WERI-Rb-1 (cell line): Measurements from ENCODE around the gene RFX4.
A peak's percentile ranks its signal among the peaks of the same experiment; 100 is the strongest.

Experiments used
- DNase-seq: peaks from one replicate; pipeline ENCODE4 v3.0.0-alpha.2; 2020
- H3K27ac ChIP-seq: fragments of 250-450 bp; sonication (Bioruptor Pico); 2 replicates; pipeline ENCODE4 v1.5.1; 2020; ENCODE audit warnings: mild to moderate bottlenecking, moderate library complexity
- H3K27me3 ChIP-seq: fragments of 250-450 bp; sonication (Bioruptor Pico); 2 replicates; pipeline ENCODE4 v1.5.1; 2021; ENCODE audit warnings: mild to moderate bottlenecking, low read depth, moderate library complexity; ENCODE audit not compliant: insufficient read depth, severe bottlenecking
- H3K36me3 ChIP-seq: fragments of 250-450 bp; sonication (Bioruptor Pico); 2 replicates; pipeline ENCODE4 v1.5.1; 2020; ENCODE audit warnings: mild to moderate bottlenecking, moderate library complexity
- H3K4me3 ChIP-seq: 2 replicates; pipeline ENCODE4 v1.5.1; 2011; ENCODE audit warnings: low read depth, mild to moderate bottlenecking, control low read depth, low read length
- H3K9me3 ChIP-seq: fragments of 250-450 bp; sonication (Bioruptor Pico); 2 replicates; pipeline ENCODE4 v1.5.1; 2021; ENCODE audit warnings: mild to moderate bottlenecking, moderate library complexity; ENCODE audit not compliant: severe bottlenecking
- CTCF ChIP-seq: IDR thresholded peaks from 2 replicates; pipeline ENCODE4 v1.5.1; 2011; ENCODE audit warnings: low read depth, mild to moderate bottlenecking, control low read depth, inconsistent platforms, low read length

RFX4 gene

GRCh38 chr12:106769546-106769945, 186.7 kb downstream of the RFX4 start:
- H3K27me3 ChIP-seq, result no peaks in the 10 kb centered on the region
- no peak overlapping the region for H3K4me3 ChIP-seq
- TF ChIP-seq CTCF, result no peak

DNA sequence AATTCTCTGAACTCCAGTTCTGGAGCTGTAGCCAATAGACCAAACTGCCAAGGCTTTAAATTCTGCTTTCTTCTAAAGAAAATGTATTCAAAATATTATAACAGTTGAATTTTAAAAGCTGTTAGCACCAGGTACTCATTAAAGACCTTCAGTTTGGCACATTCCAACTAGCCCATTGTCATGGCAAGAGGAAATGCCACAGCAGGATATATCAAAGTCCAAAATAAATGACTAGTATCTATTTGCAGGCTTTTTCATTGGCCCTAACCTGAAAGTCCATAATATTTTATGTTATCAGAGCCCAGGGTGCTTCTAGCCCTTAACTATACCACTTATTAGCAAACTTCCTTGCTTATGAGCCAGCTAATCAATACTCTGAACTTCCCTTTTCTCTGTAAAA, 188.6 kb downstream of the RFX4 start:
- no peaks in the 10 kb centered on the region for H3K36me3 ChIP-seq
- no peak for DNase-seq
- no peaks in the 10 kb centered on the region for H3K9me3 ChIP-seq
- H3K4me3 ChIP-seq, result no peak overlapping the region
- H3K27ac ChIP-seq, result no peak overlapping the region
- TF ChIP-seq CTCF, result no peak
- H3K27me3 ChIP-seq, result no peaks in the 10 kb centered on the region

More at GRCh38 chr12:106769546-106769945, 186.7 kb downstream of the RFX4 start:
- Histone ChIP-seq H3K27ac (no peak overlapping the region), H3K36me3 (no peaks in the 10 kb centered on the region), H3K9me3 (no peaks in the 10 kb centered on the region)
- no peak for DNase-seq

GRCh38 chr12:106773286-106774004, 190.6 kb downstream of the RFX4 start:
- Histone ChIP-seq H3K27me3 (no peaks in the 10 kb centered on the region), H3K4me3 (peak overlapping the region; percentile 81), H3K27ac (peak overlapping the region; percentile 92), H3K36me3 (no peaks in the 10 kb centered on the region), H3K9me3 (no peaks in the 10 kb centered on the region)
- no peak for TF ChIP-seq CTCF
- DNase-seq, result no peak

DNA sequence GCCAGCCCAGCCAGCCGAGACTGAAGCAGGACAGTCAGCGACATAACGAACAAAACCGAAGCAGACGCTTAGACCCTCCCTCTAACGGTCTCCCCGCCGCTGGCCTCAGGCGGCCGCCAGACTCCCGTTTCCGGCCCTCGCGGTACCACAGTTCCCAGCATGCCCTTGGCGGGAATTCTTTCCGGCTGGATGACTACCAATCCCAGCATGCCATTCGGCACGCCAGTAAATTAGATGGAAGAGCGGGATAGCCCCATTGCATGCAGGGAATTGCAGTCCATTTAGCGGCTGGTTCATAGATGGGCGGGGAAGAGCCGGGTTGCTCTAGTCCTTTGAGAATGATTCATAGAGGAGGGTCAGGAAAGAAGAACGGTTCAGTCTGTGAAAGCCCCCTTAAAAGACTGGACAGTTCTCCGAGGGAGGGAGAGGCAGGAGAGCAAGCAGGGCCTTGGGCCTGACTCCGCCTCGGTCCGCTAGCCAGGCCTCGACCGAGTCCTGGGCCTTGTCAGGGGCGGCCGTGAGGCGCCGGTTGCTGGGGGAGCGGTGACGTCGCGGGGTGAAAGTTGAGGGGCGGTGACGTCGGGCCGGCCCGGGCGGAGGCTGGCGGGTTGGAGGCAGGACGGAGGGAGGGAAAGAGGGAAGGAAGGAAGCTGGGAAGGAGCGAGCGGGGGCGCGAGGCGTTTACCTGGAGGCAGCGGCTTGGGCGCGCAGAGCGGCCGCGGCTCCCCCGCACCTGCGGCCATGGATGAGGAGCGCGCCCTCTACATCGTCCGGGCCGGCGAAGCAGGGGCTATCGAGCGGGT, 191.4 kb downstream of the RFX4 start, which contains the start of gene RIC8B:
Gene RIC8B, plus strand, starts transcription at position 678 of the 803 bp plus-strand sequence. Its CDS starts 64 bp downstream, at position 742.
- Histone ChIP-seq H3K4me3 (peak within 1 kb of the TSS; percentile 81), H3K27me3 (no peaks in the 10 kb centered on the region), H3K36me3 (no peaks in the 10 kb centered on the region), H3K27ac (peak within 1 kb of the TSS; percentile 92), H3K9me3 (no peaks in the 10 kb centered on the region)
- 0 out of 2 replicates have a peak, but pooled peaks have one; percentile 7 for TF ChIP-seq CTCF
- peak; percentile 98 for DNase-seq

- no peaks in the 10 kb centered on the region for H3K27me3 ChIP-seq
- no peaks in the 10 kb centered on the region for H3K36me3 ChIP-seq
- H3K4me3 ChIP-seq, result peak overlapping the region; percentile 81
- peak overlapping the region; percentile 92 for H3K27ac ChIP-seq
- TF ChIP-seq CTCF, result no peak
- no peaks in the 10 kb centered on the region for H3K9me3 ChIP-seq
- DNase-seq, result no peak
Observed at GRCh38 chr12:106774808-106775524, 192.2 kb downstream of the RFX4 start.
